22Rv1 (cell line): ENCODE data around the gene RBM6.

Source experiments
- ZFX ChIP-seq: fragments of 450-650 bp; IDR thresholded peaks from 2 replicates; pipeline ENCODE4 v1.6.1; 2017; ENCODE audit warnings: antibody characterized with exemption, borderline replicate concordance
- TF ChIP-seq, protein P1 (sequence below): fragments of 450-650 bp; IDR thresholded peaks from 2 replicates; pipeline ENCODE4 v1.5.1; 2017; ENCODE audit warnings: mild to moderate bottlenecking

DNA sequence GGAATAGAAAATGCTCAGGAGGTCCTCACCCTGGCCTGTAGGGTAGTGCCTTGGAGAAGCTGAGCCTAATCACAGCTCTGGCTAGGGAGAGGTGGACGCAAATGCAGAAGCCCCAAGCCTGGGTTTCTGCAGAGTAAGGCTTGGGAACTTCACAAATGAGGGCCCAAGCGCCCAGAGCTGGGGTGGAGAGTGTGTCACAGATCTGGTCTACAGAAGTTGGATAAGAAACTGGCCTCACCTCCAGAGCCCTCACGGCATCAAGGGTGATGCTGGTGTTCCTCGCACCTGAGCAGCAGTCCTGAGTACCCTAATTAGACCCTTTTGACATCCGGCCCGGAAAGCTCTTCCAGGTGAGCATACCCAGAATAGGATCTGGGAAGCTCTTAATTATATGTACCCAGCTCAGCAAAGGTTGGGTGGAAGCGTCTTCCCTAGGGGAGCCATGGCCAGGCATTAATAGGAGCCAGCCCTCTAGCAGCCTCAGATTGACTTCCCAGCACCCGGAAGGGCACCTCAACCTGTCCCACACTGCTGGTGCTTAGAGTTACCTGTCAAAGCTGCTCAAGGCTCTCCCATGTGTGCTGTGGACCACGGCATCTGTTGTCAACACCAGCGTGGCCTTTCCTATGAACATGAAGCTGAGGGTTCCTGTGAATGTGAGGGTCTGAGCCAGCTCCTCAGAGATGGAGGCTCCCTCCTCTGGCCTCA, 180.6 kb downstream of the RBM6 start:
- TF ChIP-seq, protein P1, sequence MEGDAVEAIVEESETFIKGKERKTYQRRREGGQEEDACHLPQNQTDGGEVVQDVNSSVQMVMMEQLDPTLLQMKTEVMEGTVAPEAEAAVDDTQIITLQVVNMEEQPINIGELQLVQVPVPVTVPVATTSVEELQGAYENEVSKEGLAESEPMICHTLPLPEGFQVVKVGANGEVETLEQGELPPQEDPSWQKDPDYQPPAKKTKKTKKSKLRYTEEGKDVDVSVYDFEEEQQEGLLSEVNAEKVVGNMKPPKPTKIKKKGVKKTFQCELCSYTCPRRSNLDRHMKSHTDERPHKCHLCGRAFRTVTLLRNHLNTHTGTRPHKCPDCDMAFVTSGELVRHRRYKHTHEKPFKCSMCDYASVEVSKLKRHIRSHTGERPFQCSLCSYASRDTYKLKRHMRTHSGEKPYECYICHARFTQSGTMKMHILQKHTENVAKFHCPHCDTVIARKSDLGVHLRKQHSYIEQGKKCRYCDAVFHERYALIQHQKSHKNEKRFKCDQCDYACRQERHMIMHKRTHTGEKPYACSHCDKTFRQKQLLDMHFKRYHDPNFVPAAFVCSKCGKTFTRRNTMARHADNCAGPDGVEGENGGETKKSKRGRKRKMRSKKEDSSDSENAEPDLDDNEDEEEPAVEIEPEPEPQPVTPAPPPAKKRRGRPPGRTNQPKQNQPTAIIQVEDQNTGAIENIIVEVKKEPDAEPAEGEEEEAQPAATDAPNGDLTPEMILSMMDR, result no peak
- TF ChIP-seq ZFX, result no peak
